Measurements from ENCODE around the gene MISP.
"Not testable (repeated sequence)": the region's sequence is repeated elsewhere in the genome, so short reads cannot be mapped to it uniquely, and the experiment has no call there.

- not testable (repeated sequence) for TF ChIP-seq TAF1 (IDR thresholded peaks at IDR 0.05; ENCODE audit: borderline replicate concordance, low read depth, low read length); POLR2A (IDR thresholded peaks at IDR 0.05; ENCODE audit: low read depth, low read length); SPI1 (IDR thresholded peaks at IDR 0.05; ENCODE audit: borderline replicate concordance, insufficient read depth, low read depth, low read length); CTCF (IDR thresholded peaks at IDR 0.05 in 2 of 3, conservative IDR thresholded peaks at IDR 0.05 in 1 of 3; ENCODE audit: control insufficient read depth in 2 of 3, extremely low read depth in 1 of 3, insufficient read depth in 1 of 3, low read depth in 3 of 3, low read length in 3 of 3); EZH2 (IDR thresholded peaks at IDR 0.05; ENCODE audit: borderline replicate concordance, control insufficient read depth, low read depth, low read length); TBL1XR1 (IDR thresholded peaks at IDR 0.05; ENCODE audit: low read depth, low read length)
- peak in 1 of 2 experiments; percentile 7; a peak in 1 of 4 replicates for TF ChIP-seq BHLHE40 (IDR thresholded peaks at IDR 0.05; ENCODE audit: borderline replicate concordance in 1 of 2, low read depth in 2 of 2, low read length in 1 of 2)
These were observed 21.3 kb upstream of the MISP start for GRCh38 chr19:729564-729963.

Data from GM12878 (cell line).